ENCODE results near the gene CLCF1. TPM values are rescaled to one million over a fixed set of nuclear protein-coding genes. Genes with fewer than 3 reads are reported as not detected.

The CLCF1 gene
- total and polyA plus RNA-seq, 2 of the 13 experiments (the other 11 are each of a cell fraction or from before 2014, with no cell fraction given): 0.49 to 0.78 TPM

- TF ChIP-seq ZBTB43 (CRISPR knock-in tag; conservative IDR thresholded peaks at IDR 0.05) (no peak), ZBTB7B (CRISPR knock-in tag; IDR thresholded peaks at IDR 0.05) (0 out of 2 replicates have a peak, but pooled peaks have one; percentile 35), ZNF331 (CRISPR knock-in tag; IDR thresholded peaks at IDR 0.05) (no peak; the same call in none of the 2 replicates), HINFP (CRISPR knock-in tag; IDR thresholded peaks at IDR 0.05; ENCODE audit: low read depth) (no peak), ZBTB42 (CRISPR knock-in tag; IDR thresholded peaks at IDR 0.05) (no peak), PHF8 (CRISPR knock-in tag; IDR thresholded peaks at IDR 0.05) (peak; percentile 37), ZGPAT (CRISPR knock-in tag; IDR thresholded peaks at IDR 0.05) (peak; percentile 77), TFDP1 (CRISPR knock-in tag; IDR thresholded peaks at IDR 0.05; ENCODE audit: borderline replicate concordance) (peak; percentile 55; the same call in 1 of the 2 replicates), NCOA1 (CRISPR knock-in tag; IDR thresholded peaks at IDR 0.05) (no peak), ZNF747 (CRISPR knock-in tag; IDR thresholded peaks at IDR 0.05; ENCODE audit: borderline replicate concordance) (peak; percentile 52; the same call in 1 of the 2 replicates), ZNF512 (CRISPR knock-in tag; IDR thresholded peaks at IDR 0.05) (no peak), ATF7 (IDR thresholded peaks at IDR 0.05) (no peak), ATF7 (CRISPR knock-in tag; IDR thresholded peaks at IDR 0.05) (no peak; the same call in 1 of the 2 replicates), BCLAF1 (IDR thresholded peaks at IDR 0.05) (no peak), ZNF260 (CRISPR knock-in tag; IDR thresholded peaks at IDR 0.05; ENCODE audit: borderline replicate concordance, low read depth) (no peak), ZNF704 (CRISPR knock-in tag; IDR thresholded peaks at IDR 0.05; ENCODE audit: borderline replicate concordance) (no peak)
Observed at GRCh38 chr11:67354075-67355022, 19.0 kb downstream of the CLCF1 start (continued).

Data from HepG2 (cell line).